Loucy (cell line): Measurements from ENCODE around the gene RALGDS.

ENCODE experiments used
- H2AFZ ChIP-seq: fragments of 200-600 bp; sonication (generic); 2 replicates; pipeline ENCODE4 v1.6.0; 2016; ENCODE audit warnings: antibody characterized with exemption, mild to moderate bottlenecking, low read length, moderate library complexity
- H3F3A ChIP-seq: fragments of 200-600 bp; 2 replicates; pipeline ENCODE4 v1.6.0; 2016; ENCODE audit warnings: antibody characterized with exemption, low read depth, mild to moderate bottlenecking
- H3K27me3 ChIP-seq: fragments of 200-600 bp; sonication (generic); 2 replicates; pipeline ENCODE4 v1.6.1; 2014; ENCODE audit warnings: low read length, mild to moderate bottlenecking; ENCODE audit not compliant: insufficient read depth, poor library complexity, severe bottlenecking
- H3K36me3 ChIP-seq: fragments of 200-600 bp; sonication (generic); 2 replicates; pipeline ENCODE4 v1.6.1; 2016; ENCODE audit warnings: low read length; ENCODE audit not compliant: insufficient read depth
- H3K4me1 ChIP-seq: fragments of 200-600 bp; sonication (generic); 2 replicates; pipeline ENCODE4 v1.5.1; 2014; ENCODE audit warnings: low read length, mild to moderate bottlenecking; ENCODE audit not compliant: insufficient read depth, poor library complexity, severe bottlenecking
- H3K4me2 ChIP-seq: fragments of 200-600 bp; sonication (generic); 2 replicates; pipeline ENCODE4 v1.6.0; 2014; ENCODE audit warnings: antibody characterized with exemption, low read length, low read depth, mild to moderate bottlenecking; ENCODE audit not compliant: poor library complexity, severe bottlenecking
- H3K4me3 ChIP-seq: fragments of 200-600 bp; sonication (generic); 2 replicates; pipeline ENCODE4 v1.5.1; 2014; ENCODE audit warnings: low read length, mild to moderate bottlenecking, mixed read lengths; ENCODE audit not compliant: poor library complexity, severe bottlenecking
- H3K79me2 ChIP-seq: fragments of 200-600 bp; sonication (generic); 2 replicates; pipeline ENCODE4 v1.6.1; 2014; ENCODE audit warnings: low read length; ENCODE audit not compliant: insufficient read depth
- H3K9ac ChIP-seq: fragments of 200-600 bp; sonication (generic); 2 replicates; pipeline ENCODE4 v1.6.0; 2014; ENCODE audit warnings: mild to moderate bottlenecking, low read depth, low read length, moderate library complexity; ENCODE audit not compliant: poor library complexity, severe bottlenecking
- H3K9me2 ChIP-seq: fragments of 200-600 bp; sonication (generic); replicated peaks from 2 replicates; pipeline ENCODE4 v1.6.1; 2016; ENCODE audit warnings: low read depth, low read length, mixed read lengths
- H3K9me3 ChIP-seq: fragments of 200-600 bp; sonication (generic); 2 replicates; pipeline ENCODE4 v1.6.1; 2014; ENCODE audit warnings: mild to moderate bottlenecking, antibody characterized with exemption, low read length, low read depth; ENCODE audit not compliant: insufficient read depth
- H4K20me1 ChIP-seq: fragments of 200-600 bp; sonication (generic); 2 replicates; pipeline ENCODE4 v1.6.0; 2014; ENCODE audit warnings: antibody characterized with exemption, low read length, mild to moderate bottlenecking; ENCODE audit not compliant: insufficient read depth, poor library complexity, severe bottlenecking
- EZH2phosphoT487 ChIP-seq: fragments of 200-600 bp; IDR thresholded peaks from 2 replicates; pipeline ENCODE4 v1.6.1; 2018; ENCODE audit warnings: antibody characterized with exemption, mild to moderate bottlenecking, moderate library complexity, borderline replicate concordance
- TF ChIP-seq, protein P1 (sequence below): fragments of 200-600 bp; sonication (generic); conservative IDR thresholded peaks from 2 replicates; pipeline ENCODE4 v1.5.1; 2014; ENCODE audit warnings: mild to moderate bottlenecking, antibody characterized with exemption, low read length

RALGDS gene

DNA sequence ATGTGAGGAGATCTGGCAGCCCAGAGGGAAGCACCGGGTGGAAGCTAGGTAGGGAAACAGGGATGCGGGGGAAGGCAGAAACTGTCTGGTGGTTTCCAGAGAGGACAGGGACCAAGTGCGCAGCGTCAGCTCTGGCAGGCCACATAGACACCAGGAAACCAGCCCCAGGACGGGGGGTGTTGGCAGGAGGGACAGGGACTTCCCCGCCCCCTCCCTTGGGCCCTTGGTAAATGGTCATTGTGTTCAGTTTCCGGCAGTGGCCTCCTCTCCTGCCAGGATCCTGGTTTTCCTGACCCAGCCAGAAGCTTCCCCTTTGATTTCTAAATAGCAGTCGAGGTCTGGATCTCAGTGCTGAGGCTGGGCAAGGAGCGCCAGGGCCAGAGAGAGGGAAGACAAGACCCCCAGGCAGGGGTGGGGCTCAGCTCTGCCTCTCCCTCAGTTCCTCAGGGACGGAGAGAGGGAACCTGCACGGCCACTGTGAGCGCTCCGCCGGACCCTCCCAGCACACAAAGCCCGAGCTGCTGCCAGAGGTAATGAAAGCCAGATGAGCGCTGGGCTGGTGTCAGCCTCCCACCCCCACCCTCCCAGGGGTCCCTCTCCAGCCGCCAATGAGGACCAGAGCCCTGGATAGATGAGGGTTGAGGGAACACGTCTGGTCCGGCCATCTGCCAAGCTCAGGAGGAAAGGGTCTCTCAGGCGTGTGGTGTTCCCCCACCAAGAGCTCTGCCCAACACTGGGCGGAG, 1.8 kb downstream of the RALGDS start:
- H3F3A ChIP-seq: peaks cover 5% of the 10 kb centered on the region; the same call in 1 of the 2 replicates
- peaks cover 69% of the 10 kb centered on the region for H4K20me1 ChIP-seq

DNA sequence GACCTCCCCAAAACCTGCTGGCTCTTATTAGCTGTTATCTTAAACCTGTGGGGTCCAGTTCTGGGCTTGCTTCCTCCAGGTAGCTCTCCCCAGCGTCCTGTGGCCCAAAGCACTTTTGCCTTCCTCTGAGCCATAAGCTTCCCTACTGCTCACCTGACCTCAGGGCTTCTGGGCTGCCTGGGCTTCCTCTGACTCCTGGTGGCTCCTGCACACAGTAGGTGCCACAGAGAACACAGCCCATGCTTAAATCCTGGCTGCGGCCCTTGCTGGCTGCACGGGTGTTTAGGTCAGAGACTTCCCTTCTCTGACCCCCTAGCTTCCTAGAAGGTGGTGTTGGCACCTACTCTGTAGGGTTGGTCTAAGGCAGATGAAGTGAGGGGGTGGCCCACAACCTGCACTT, 2.5 kb downstream of the RALGDS start:
- H3K4me1 ChIP-seq: peaks cover 29% of the 10 kb centered on the region
- no peaks in the 10 kb centered on the region for H3K36me3 ChIP-seq
- H3K9me3 ChIP-seq: no peaks in the 10 kb centered on the region
- no peak overlapping the region for H2AFZ ChIP-seq
- no peak overlapping the region for H3K4me3 ChIP-seq
- TF ChIP-seq, protein P1, sequence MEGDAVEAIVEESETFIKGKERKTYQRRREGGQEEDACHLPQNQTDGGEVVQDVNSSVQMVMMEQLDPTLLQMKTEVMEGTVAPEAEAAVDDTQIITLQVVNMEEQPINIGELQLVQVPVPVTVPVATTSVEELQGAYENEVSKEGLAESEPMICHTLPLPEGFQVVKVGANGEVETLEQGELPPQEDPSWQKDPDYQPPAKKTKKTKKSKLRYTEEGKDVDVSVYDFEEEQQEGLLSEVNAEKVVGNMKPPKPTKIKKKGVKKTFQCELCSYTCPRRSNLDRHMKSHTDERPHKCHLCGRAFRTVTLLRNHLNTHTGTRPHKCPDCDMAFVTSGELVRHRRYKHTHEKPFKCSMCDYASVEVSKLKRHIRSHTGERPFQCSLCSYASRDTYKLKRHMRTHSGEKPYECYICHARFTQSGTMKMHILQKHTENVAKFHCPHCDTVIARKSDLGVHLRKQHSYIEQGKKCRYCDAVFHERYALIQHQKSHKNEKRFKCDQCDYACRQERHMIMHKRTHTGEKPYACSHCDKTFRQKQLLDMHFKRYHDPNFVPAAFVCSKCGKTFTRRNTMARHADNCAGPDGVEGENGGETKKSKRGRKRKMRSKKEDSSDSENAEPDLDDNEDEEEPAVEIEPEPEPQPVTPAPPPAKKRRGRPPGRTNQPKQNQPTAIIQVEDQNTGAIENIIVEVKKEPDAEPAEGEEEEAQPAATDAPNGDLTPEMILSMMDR: no peak
- TF ChIP-seq EZH2phosphoT487: no peak
- H3K79me2 ChIP-seq: peaks cover 76% of the 10 kb centered on the region
- H3F3A ChIP-seq: peaks cover 5% of the 10 kb centered on the region; the same call in 1 of the 2 replicates
- H3K9ac ChIP-seq: no peak overlapping the region
- H3K9me2 ChIP-seq: no peaks in the 10 kb centered on the region
- peaks cover 75% of the 10 kb centered on the region for H4K20me1 ChIP-seq
- no peak overlapping the region for H3K4me2 ChIP-seq
- H3K27me3 ChIP-seq: no peaks in the 10 kb centered on the region

More for the DNA sequence above, 1.8 kb downstream of the RALGDS start:
- H3K9ac ChIP-seq: peak overlapping the region; percentile 71
- H3K4me2 ChIP-seq: peak overlapping the region; percentile 92
- no peaks in the 10 kb centered on the region for H3K36me3 ChIP-seq
- H3K9me3 ChIP-seq: no peaks in the 10 kb centered on the region
- H3K79me2 ChIP-seq: peaks cover 74% of the 10 kb centered on the region
- peaks cover 22% of the 10 kb centered on the region for H3K4me1 ChIP-seq
- TF ChIP-seq EZH2phosphoT487: no peak
- TF ChIP-seq, protein P1: no peak
- no peak overlapping the region for H2AFZ ChIP-seq
- H3K4me3 ChIP-seq: no peak overlapping the region
- H3K27me3 ChIP-seq: no peaks in the 10 kb centered on the region
- H3K9me2 ChIP-seq: no peaks in the 10 kb centered on the region

DNA sequence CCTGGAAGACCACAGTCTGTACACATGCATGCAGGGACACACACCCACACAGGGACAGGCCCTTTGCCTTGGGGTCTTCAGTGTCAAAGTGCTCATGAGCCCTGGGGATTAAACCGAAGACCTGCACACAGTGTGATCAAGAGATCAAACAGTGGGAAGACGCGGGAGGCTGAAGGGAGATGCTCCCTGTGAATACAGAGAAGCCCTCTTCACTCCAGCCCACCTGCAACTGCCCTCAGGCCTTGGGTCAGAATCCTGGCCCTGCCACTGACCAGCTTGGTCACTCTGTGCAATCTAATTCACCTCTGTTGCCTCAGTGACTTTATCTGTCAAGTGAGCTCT, 2.9 kb downstream of the RALGDS start:
- Histone ChIP-seq H3F3A (peaks cover 5% of the 10 kb centered on the region; the same call in 1 of the 2 replicates), H3K36me3 (no peaks in the 10 kb centered on the region), H3K4me2 (no peak overlapping the region), H3K9ac (no peak overlapping the region), H3K27me3 (no peaks in the 10 kb centered on the region), H3K9me3 (no peaks in the 10 kb centered on the region), H3K4me1 (peaks cover 34% of the 10 kb centered on the region), H3K9me2 (no peaks in the 10 kb centered on the region), H3K4me3 (no peak overlapping the region), H4K20me1 (peaks cover 79% of the 10 kb centered on the region), H3K79me2 (peaks cover 76% of the 10 kb centered on the region), H2AFZ (no peak overlapping the region)
- TF ChIP-seq, protein P1: no peak
- TF ChIP-seq EZH2phosphoT487: no peak
